Smooth muscle cell (in vitro differentiated cells): Measurements from ENCODE around the gene IRGC. TPM values are rescaled to one million over a fixed set of nuclear protein-coding genes. Genes with fewer than 3 reads are reported as not detected.

Source experiments
- DNase-seq: peaks from one replicate; lab custom pipeline; 2025; ENCODE audit not compliant: unreplicated experiment; lab: John Stamatoyannopoulos, UW
- H2AFZ ChIP-seq: fragments of 200-600 bp; sonication (generic); 2 replicates; pipeline ENCODE4 v1.6.0; 2016; ENCODE audit warnings: antibody characterized with exemption, low read depth, mild to moderate bottlenecking
- H3F3A ChIP-seq: fragments of 200-600 bp; sonication (generic); 2 replicates; pipeline ENCODE4 v1.6.0; 2017; ENCODE audit warnings: antibody characterized with exemption, low read depth
- H3K27ac ChIP-seq: fragments of 200-600 bp; sonication (generic); 2 replicates; pipeline ENCODE4 v1.5.1; 2016; ENCODE audit warnings: low read depth, mild to moderate bottlenecking
- H3K27me3 ChIP-seq: fragments of 200-600 bp; sonication (generic); 2 replicates; pipeline ENCODE4 v1.6.1; 2016; ENCODE audit warnings: low read depth, mild to moderate bottlenecking
- H3K36me3 ChIP-seq: fragments of 200-600 bp; sonication (generic); 2 replicates; pipeline ENCODE4 v1.5.1; 2016; ENCODE audit warnings: low read depth
- H3K4me1 ChIP-seq: fragments of 200-600 bp; sonication (generic); 2 replicates; pipeline ENCODE4 v1.5.1; 2016; ENCODE audit warnings: low read depth
- H3K4me2 ChIP-seq: fragments of 200-600 bp; sonication (generic); 2 replicates; pipeline ENCODE4 v1.6.0; 2016; ENCODE audit warnings: mild to moderate bottlenecking
- H3K4me3 ChIP-seq: fragments of 200-600 bp; sonication (generic); 2 replicates; pipeline ENCODE4 v1.5.1; 2016; ENCODE audit warnings: mild to moderate bottlenecking
- H3K79me2 ChIP-seq: fragments of 200-600 bp; sonication (generic); 2 replicates; pipeline ENCODE4 v1.6.0; 2016; ENCODE audit warnings: low read depth, mild to moderate bottlenecking
- H3K9ac ChIP-seq: fragments of 200-600 bp; sonication (generic); 2 replicates; pipeline ENCODE4 v1.6.0; 2016; ENCODE audit warnings: low read depth
- H3K9me3 ChIP-seq: fragments of 200-600 bp; sonication (generic); replicated peaks from 2 replicates; pipeline ENCODE4 v1.5.1; 2016; ENCODE audit warnings: low read depth
- H4K20me1 ChIP-seq: fragments of 200-600 bp; sonication (generic); 2 replicates; pipeline ENCODE4 v1.6.0; 2016; ENCODE audit warnings: low read depth
- CTCF ChIP-seq: fragments of 200-600 bp; sonication (generic); IDR thresholded peaks from 2 replicates; pipeline ENCODE4 v1.5.1; 2017; ENCODE audit warnings: borderline replicate concordance, mild to moderate bottlenecking, antibody characterized with exemption; ENCODE audit not compliant: insufficient read depth, poor library complexity, severe bottlenecking
- WGBS: methylation state at CpG from one replicate; pipeline ENCODE4 v1.1.7; 2016; ENCODE audit warnings: low lambda C conversion rate; 5-methylcytosine and 5-hydroxymethylcytosine counted together
- polyA plus RNA-seq: library from polyadenylated mRNA; unstranded; fragments of >200 nt; fragmentation: Nextera tagmentation; extraction: Ambion mirVana; gene quantifications from 2 replicates; pipeline ENCODE4 v1.2.1, GENCODE V29; 2016
- total RNA-seq: library from RNA; depleted of rRNA; stranded (reverse); fragments of >200 nt; gene quantifications from 2 replicates; pipeline ENCODE4 v1.2.3, GENCODE V29; 2014

IRGC gene
- total and polyA plus RNA-seq, 2 experiments from 2014 or later: not detected

GRCh38 chr19:43741075-43741825 is 25.4 kb downstream of the IRGC start:
- Histone ChIP-seq H3K9ac (no peak overlapping the region), H4K20me1 (no peaks in the 10 kb centered on the region), H3K4me2 (no peak overlapping the region), H3K27me3 (no peaks in the 10 kb centered on the region), H3K9me3 (no peaks in the 10 kb centered on the region), H3F3A (no peaks in the 10 kb centered on the region), H3K36me3 (no peaks in the 10 kb centered on the region), H3K4me1 (no peaks in the 10 kb centered on the region), H3K79me2 (no peaks in the 10 kb centered on the region), H3K4me3 (no peak overlapping the region), H2AFZ (no peak overlapping the region), H3K27ac (no peak overlapping the region)
- TF ChIP-seq CTCF: no peak
- DNase-seq: no peak
- WGBS: 96% methylated on average over 10 of the region's 10 CpGs

GRCh38 chr19:43743059-43743458 is 27.2 kb downstream of the IRGC start:
- TF ChIP-seq CTCF: no peak
- Histone ChIP-seq H4K20me1 (no peaks in the 10 kb centered on the region), H3K9ac (no peak overlapping the region), H3K4me2 (no peak overlapping the region), H2AFZ (no peak overlapping the region), H3F3A (no peaks in the 10 kb centered on the region), H3K4me1 (no peaks in the 10 kb centered on the region), H3K79me2 (no peaks in the 10 kb centered on the region), H3K9me3 (no peaks in the 10 kb centered on the region), H3K4me3 (no peak overlapping the region), H3K36me3 (no peaks in the 10 kb centered on the region), H3K27me3 (no peaks in the 10 kb centered on the region), H3K27ac (no peak overlapping the region)
- no peak for DNase-seq
- 95% methylated on average over 3 of the region's 3 CpGs for WGBS

GRCh38 chr19:43747557-43748204 is 31.8 kb downstream of the IRGC start:
- Histone ChIP-seq H3K27me3 (no peaks in the 10 kb centered on the region), H3K4me1 (peaks cover 6% of the 10 kb centered on the region), H3F3A (peaks cover 8% of the 10 kb centered on the region), H3K27ac (no peak overlapping the region), H4K20me1 (peaks cover 19% of the 10 kb centered on the region), H3K79me2 (peaks cover 29% of the 10 kb centered on the region), H3K9ac (no peak overlapping the region), H2AFZ (no peak overlapping the region), H3K9me3 (no peaks in the 10 kb centered on the region), H3K36me3 (peaks cover 6% of the 10 kb centered on the region), H3K4me2 (no peak overlapping the region), H3K4me3 (no peak overlapping the region)
- TF ChIP-seq CTCF: no peak
- WGBS: 88% methylated on average over 10 of the region's 16 CpGs
- no peak for DNase-seq

- H3K9me3 ChIP-seq: no peaks in the 10 kb centered on the region
- no peak overlapping the region for H3K9ac ChIP-seq
- H3K27ac ChIP-seq: no peak overlapping the region
- DNase-seq: no peak
- peaks cover 29% of the 10 kb centered on the region for H3K79me2 ChIP-seq
- peaks cover 8% of the 10 kb centered on the region for H3F3A ChIP-seq
- no peak overlapping the region for H2AFZ ChIP-seq
- H4K20me1 ChIP-seq: peaks cover 19% of the 10 kb centered on the region
- H3K4me2 ChIP-seq: no peak overlapping the region
- no peak for TF ChIP-seq CTCF
- no peak overlapping the region for H3K4me3 ChIP-seq
- H3K4me1 ChIP-seq: peaks cover 6% of the 10 kb centered on the region
- peaks cover 6% of the 10 kb centered on the region for H3K36me3 ChIP-seq
- no peaks in the 10 kb centered on the region for H3K27me3 ChIP-seq
- 95% methylated on average over 4 of the region's 4 CpGs for WGBS
Observed at GRCh38 chr19:43748205-43748594, 32.3 kb downstream of the IRGC start.
